Aorta (tissue), 5 donors: ENCODE data around the gene FRMD1. TPM values are rescaled to one million over a fixed set of nuclear protein-coding genes. Genes with fewer than 3 reads are reported as not detected.

Source experiments
- ATAC-seq: fragments of 200-7000 bp; cut with Tn5 transposase; one replicate; pipeline ENCODE4 v1.9.1; 2022; ENCODE audit warnings: moderate library complexity; ENCODE audit not compliant: low FRiP score
- DNase-seq, 2 donors: peaks; one replicate each; pipeline ENCODE4 v3.0.0-alpha.2; 2020
- H3K27ac ChIP-seq, 2 donors: one replicate each; pipeline ENCODE4 v1.5.1; 2013; ENCODE audit warnings: low read length in 2 of 2, mild to moderate bottlenecking in 2 of 2, moderate library complexity in 2 of 2, control low read depth in 1 of 2, inconsistent platforms in 1 of 2, low read depth in 1 of 2
- H3K27me3 ChIP-seq, 2 donors: one replicate each; pipeline ENCODE4 v1.6.1; 2013; ENCODE audit warnings: control low read depth in 1 of 2, low read length in 1 of 2, mild to moderate bottlenecking in 1 of 2, moderate library complexity in 1 of 2; ENCODE audit not compliant: insufficient read depth in 2 of 2, control insufficient read depth in 1 of 2
- H3K36me3 ChIP-seq, 2 donors: one replicate each; pipeline ENCODE4 v1.6.1; 2013; ENCODE audit warnings: control low read depth in 1 of 2, low read length in 1 of 2, mild to moderate bottlenecking in 1 of 2; ENCODE audit not compliant: insufficient read depth in 2 of 2, control insufficient read depth in 1 of 2
- H3K4me1 ChIP-seq, 2 donors: one replicate each; pipeline ENCODE4 v1.6.1; 2013; ENCODE audit warnings: low read length in 2 of 2, control low read depth in 1 of 2, mild to moderate bottlenecking in 1 of 2, moderate library complexity in 1 of 2; ENCODE audit not compliant: insufficient read depth in 2 of 2, control insufficient read depth in 1 of 2
- H3K4me3 ChIP-seq, 2 donors: one replicate each; pipeline ENCODE4 v1.5.1; 2013; ENCODE audit warnings: low read length in 2 of 2, control low read depth in 1 of 2, mild to moderate bottlenecking in 1 of 2
- H3K9me3 ChIP-seq: one replicate; pipeline ENCODE4 v1.6.1; 2013; ENCODE audit warnings: mild to moderate bottlenecking, low read length; ENCODE audit not compliant: control insufficient read depth
- WGBS, 2 donors: extraction: QIAGEN DNeasy Blood & Tissue Kit; methylation state at CpG; one replicate each; pipeline ENCODE4 v1.1.7; 2013; 5-methylcytosine and 5-hydroxymethylcytosine counted together
- intact Hi-C, 2 donors: fragments of 100-400 bp; cut with DNase I; formaldehyde crosslinking; loops; one replicate each; pipeline versions ENCODE4 v1.14.2 to v1.15.0; 2022
- polyA plus RNA-seq, 2 donors: library from polyadenylated mRNA; stranded (reverse); fragments of 200-250 nt; gene quantifications; one replicate each; pipeline ENCODE4 v1.2.3, GENCODE V29; 2013
- total RNA-seq, 2 donors: library from RNA; stranded (reverse); fragmentation: NEBNext Ultra II Directional; extraction: Animal tissue kit (Norgen Biotek cat#: 25700); gene quantifications; one replicate each; pipeline ENCODE4 v1.2.1, GENCODE V29; 2021
- donor health status: healthy with polysubstance abuse.
- donor health status: Bipolar disorder and iron deficiency.
- donor health status: DM: no; HTN: no; CAD: no.
- donor health status: DM: no; HTN: no; CAD: no.
- donor health status: DM: yes; HTN: yes; CAD: no.

Gene FRMD1
- total and polyA plus RNA-seq, 4 donors, result 0.03 to 0.38 (median 0.13) TPM

- Histone ChIP-seq H3K27me3 (no peaks in the 10 kb centered on the region), H3K4me3 (no peak overlapping the region), H3K36me3 (no peaks in the 10 kb centered on the region), H3K4me1 (no peaks in the 10 kb centered on the region), H3K27ac (no peak overlapping the region), H3K9me3 (no peaks in the 10 kb centered on the region)
- intact Hi-C loops, result no loop called here
- ATAC-seq, result no peak
- 89 to 92% methylated on average over 23 to 24 of the region's 24 CpGs for WGBS, 2 donors
- DNase-seq, result no peak
Observed at GRCh38 chr6:168067081-168067759, 11.8 kb downstream of the FRMD1 start.

- H3K9me3 ChIP-seq, result no peaks in the 10 kb centered on the region
- H3K27me3 ChIP-seq, result no peaks in the 10 kb centered on the region
- no peaks in the 10 kb centered on the region for H3K4me1 ChIP-seq
- H3K36me3 ChIP-seq, result no peaks in the 10 kb centered on the region
- ATAC-seq (no peak), DNase-seq (no peak)
- WGBS, 2 donors, result 95 to 98% methylated on average over 11 of the region's 11 CpGs
- no peak overlapping the region for H3K4me3 ChIP-seq
- intact Hi-C loops, result loop anchor here in 1 of 2 donors (5.0 kb wide), 1 partner anchor 293 kb away; no protein-coding TSS in a partner anchor
- H3K27ac ChIP-seq, result no peak overlapping the region
Observed at GRCh38 chr6:168064226-168064807, 14.7 kb downstream of the FRMD1 start.

- DNase-seq, result no peak
Observed at GRCh38 chr6:168063431-168063830, 15.6 kb downstream of the FRMD1 start.

GRCh38 chr6:168062346-168063289 lies 16.4 kb downstream of the FRMD1 start:
- H3K4me1 ChIP-seq, result no peaks in the 10 kb centered on the region
- no peaks in the 10 kb centered on the region for H3K9me3 ChIP-seq
- no peak overlapping the region for H3K4me3 ChIP-seq
- 88 to 91% methylated on average over 31 of the region's 31 CpGs for WGBS, 2 donors
- ATAC-seq, result no peak
- H3K27ac ChIP-seq, result no peak overlapping the region
- no peak for DNase-seq
- no peaks in the 10 kb centered on the region for H3K36me3 ChIP-seq
- H3K27me3 ChIP-seq, result no peaks in the 10 kb centered on the region
- intact Hi-C loops, result loop anchor here in 1 of 2 donors (5.0 kb wide), 1 partner anchor 295 kb away; no protein-coding TSS in a partner anchor

More at GRCh38 chr6:168063431-168063830, 15.6 kb downstream of the FRMD1 start:
- ATAC-seq, result no peak
- Histone ChIP-seq H3K27ac (no peak overlapping the region), H3K4me3 (no peak overlapping the region), H3K9me3 (no peaks in the 10 kb centered on the region), H3K4me1 (no peaks in the 10 kb centered on the region), H3K27me3 (no peaks in the 10 kb centered on the region), H3K36me3 (no peaks in the 10 kb centered on the region)
- intact Hi-C loops, result loop anchor here in 1 of 2 donors (5.0 kb wide), 1 partner anchor 294 kb away; no protein-coding TSS in a partner anchor
- 95% methylated on average over 13 of the region's 13 CpGs for WGBS, 2 donors

GRCh38 chr6:168061269-168062210 lies 17.5 kb downstream of the FRMD1 start:
- Histone ChIP-seq H3K36me3 (no peaks in the 10 kb centered on the region), H3K27me3 (no peaks in the 10 kb centered on the region), H3K4me3 (no peak overlapping the region), H3K27ac (no peak overlapping the region), H3K4me1 (no peaks in the 10 kb centered on the region), H3K9me3 (no peaks in the 10 kb centered on the region)
- intact Hi-C loops, result loop anchor here in 1 of 2 donors (5.0 kb wide), 1 partner anchor 296 kb away; no protein-coding TSS in a partner anchor
- DNase-seq (no peak), ATAC-seq (no peak)
- 93 to 97% methylated on average over 29 of the region's 29 CpGs for WGBS, 2 donors

- ATAC-seq, result no peak
- intact Hi-C loops, result loop anchor here in 1 of 2 donors (5.0 kb wide), 1 partner anchor 297 kb away; no protein-coding TSS in a partner anchor
Observed at GRCh38 chr6:168060521-168060931, 18.5 kb downstream of the FRMD1 start.

GRCh38 chr6:168058691-168059551 lies 20.1 kb downstream of the FRMD1 start:
- no peaks in the 10 kb centered on the region for H3K9me3 ChIP-seq
- H3K4me3 ChIP-seq, result no peak overlapping the region
- ATAC-seq, result no peak
- no peak overlapping the region for H3K27ac ChIP-seq
- no peak for DNase-seq
- intact Hi-C loops, result no loop called here
- no peaks in the 10 kb centered on the region for H3K4me1 ChIP-seq
- 96% methylated on average over 27 to 30 of the region's 30 CpGs for WGBS, 2 donors
- no peaks in the 10 kb centered on the region for H3K27me3 ChIP-seq
- H3K36me3 ChIP-seq, result no peaks in the 10 kb centered on the region

More at GRCh38 chr6:168060521-168060931, 18.5 kb downstream of the FRMD1 start:
- WGBS, 2 donors, result 41% methylated on average over 12 of the region's 12 CpGs
- H3K27me3 ChIP-seq, result no peaks in the 10 kb centered on the region
- no peak overlapping the region for H3K4me3 ChIP-seq
- no peaks in the 10 kb centered on the region for H3K36me3 ChIP-seq
- peak in 1 of 2 donors; percentile 72 for DNase-seq
- no peak overlapping the region for H3K27ac ChIP-seq
- no peaks in the 10 kb centered on the region for H3K4me1 ChIP-seq
- no peaks in the 10 kb centered on the region for H3K9me3 ChIP-seq
